HEK293 (cell line): ENCODE results near the gene HOXA3.
A peak's percentile ranks its signal among the peaks of the same experiment; 100 is the strongest.

ENCODE experiments used
- CTCF ChIA-PET: fragments of 350-600 bp; formaldehyde crosslinking; extraction: SDS; loops from one replicate; lab custom pipeline; 2021; ENCODE audit warnings: antibody characterized with exemption; lab: Yijun Ruan, JAX
- POLR2A ChIA-PET: fragments of 300-600 bp; formaldehyde crosslinking; extraction: SDS; loops from one replicate; lab custom pipeline; 2020; ENCODE audit warnings: antibody characterized with exemption, inconsistent platforms; lab: Yijun Ruan, JAX
- H3K27ac ChIP-seq: fragments of 200-500 bp; sonication (Bioruptor generic); 2 replicates; pipeline ENCODE4 v1.5.1; 2014; ENCODE audit warnings: low read depth, low read length, control low read depth, inconsistent platforms; ENCODE audit errors: extremely low read depth
- H3K36me3 ChIP-seq, 2 experiments: fragments of 200-500 bp in 1 of 2; sonication (Bioruptor generic) in 1 of 2; 1 replicate in 1 of 2; 2 replicates in 1 of 2; pipeline ENCODE4 v1.5.1; 2014 to 2017; ENCODE audit warnings: inconsistent platforms in 2 of 2, low read length in 2 of 2; ENCODE audit not compliant: control insufficient read depth in 2 of 2, insufficient read depth in 1 of 2
- H3K4me1 ChIP-seq: fragments of 200-500 bp; sonication (Bioruptor generic); 2 replicates; pipeline ENCODE4 v1.5.1; 2014; ENCODE audit warnings: mild to moderate bottlenecking, low read length, inconsistent platforms; ENCODE audit not compliant: control insufficient read depth, insufficient read depth
- H3K4me3 ChIP-seq: 2 replicates; pipeline ENCODE4 v1.5.1; 2011; ENCODE audit warnings: low read depth, mild to moderate bottlenecking, control low read depth, low read length, moderate library complexity
- H3K9me3 ChIP-seq: fragments of 200-500 bp; sonication (Bioruptor generic); 2 replicates; pipeline ENCODE4 v1.5.1; 2014; ENCODE audit warnings: low read depth, low read length, inconsistent platforms; ENCODE audit not compliant: control insufficient read depth, insufficient read depth
- HOXD13 ChIP-seq: sonication (generic); formaldehyde crosslinking; IDR thresholded peaks from 2 replicates; pipeline ENCODE4 v1.8.0; 2022; ENCODE audit warnings: missing genetic modification reagents, borderline replicate concordance
- INSM2 ChIP-seq: fragments of 450-650 bp; formaldehyde crosslinking; IDR thresholded peaks from 2 replicates; pipeline ENCODE4 v1.5.1; 2016; ENCODE audit warnings: missing biosample characterization, missing genetic modification characterization
- PRDM6 ChIP-seq: fragments of 450-650 bp; formaldehyde crosslinking; IDR thresholded peaks from 2 replicates; pipeline ENCODE4 v1.5.1; 2017; ENCODE audit warnings: missing biosample characterization, missing genetic modification characterization
- SP2 ChIP-seq: fragments of 450-650 bp; formaldehyde crosslinking; IDR thresholded peaks from 2 replicates; pipeline ENCODE4 v1.5.1; 2016; ENCODE audit warnings: missing biosample characterization, missing genetic modification characterization
- ZFHX2 ChIP-seq: fragments of 450-650 bp; formaldehyde crosslinking; conservative IDR thresholded peaks from 2 replicates; pipeline ENCODE4 v1.5.1; 2016; ENCODE audit warnings: missing biosample characterization, missing genetic modification characterization
- ZFP37 ChIP-seq: fragments of 450-650 bp; formaldehyde crosslinking; IDR thresholded peaks from 2 replicates; pipeline ENCODE4 v1.5.1; 2016; ENCODE audit warnings: missing biosample characterization, missing genetic modification characterization
- ZIC2 ChIP-seq: fragments of 450-650 bp; formaldehyde crosslinking; IDR thresholded peaks from 2 replicates; pipeline ENCODE4 v1.5.1; 2016; ENCODE audit warnings: missing biosample characterization, missing genetic modification characterization
- ZNF140 ChIP-seq: fragments of 450-650 bp; formaldehyde crosslinking; IDR thresholded peaks from 2 replicates; pipeline ENCODE4 v1.5.1; 2016; ENCODE audit warnings: missing biosample characterization, missing genetic modification characterization
- ZNF148 ChIP-seq: fragments of 450-650 bp; formaldehyde crosslinking; IDR thresholded peaks from 2 replicates; pipeline ENCODE4 v1.5.0; 2017; ENCODE audit warnings: missing biosample characterization, missing genetic modification characterization, borderline replicate concordance
- ZNF157 ChIP-seq: fragments of 450-650 bp; formaldehyde crosslinking; IDR thresholded peaks from 2 replicates; pipeline ENCODE4 v1.5.1; 2016; ENCODE audit warnings: missing biosample characterization, missing genetic modification characterization
- ZNF175 ChIP-seq: fragments of 450-650 bp; formaldehyde crosslinking; IDR thresholded peaks from 2 replicates; pipeline ENCODE4 v1.5.1; 2016; ENCODE audit warnings: missing biosample characterization, missing genetic modification characterization
- ZNF544 ChIP-seq: fragments of 450-650 bp; formaldehyde crosslinking; IDR thresholded peaks from 2 replicates; pipeline ENCODE4 v1.5.0; 2017; ENCODE audit warnings: missing biosample characterization, missing genetic modification characterization
- ZNF596 ChIP-seq: fragments of 450-650 bp; IDR thresholded peaks from 2 replicates; pipeline ENCODE4 v1.5.0; 2018; ENCODE audit warnings: missing biosample characterization, mild to moderate bottlenecking, missing genetic modification characterization, moderate library complexity
- ZNF600 ChIP-seq: fragments of 450-650 bp; formaldehyde crosslinking; IDR thresholded peaks from 2 replicates; pipeline ENCODE4 v1.5.1; 2016; ENCODE audit warnings: missing biosample characterization, missing genetic modification characterization
- ZNF747 ChIP-seq: fragments of 450-650 bp; formaldehyde crosslinking; IDR thresholded peaks from 2 replicates; pipeline ENCODE4 v1.5.1; 2016; ENCODE audit warnings: missing biosample characterization, missing genetic modification characterization
- ZXDB ChIP-seq: fragments of 450-650 bp; formaldehyde crosslinking; IDR thresholded peaks from 2 replicates; pipeline ENCODE4 v1.5.1; 2016; ENCODE audit warnings: missing biosample characterization, missing genetic modification characterization
- TF ChIP-seq, protein P1 (sequence below): fragments of 450-650 bp; formaldehyde crosslinking; IDR thresholded peaks from 2 replicates; pipeline ENCODE4 v1.5.1; 2016; ENCODE audit warnings: missing biosample characterization, missing genetic modification characterization
- TF ChIP-seq, protein P2 (sequence below): fragments of 450-650 bp; formaldehyde crosslinking; IDR thresholded peaks from 2 replicates; pipeline ENCODE4 v1.5.1; 2016; ENCODE audit warnings: missing biosample characterization, missing genetic modification characterization
- TF ChIP-seq, protein P3 (sequence below): fragments of 450-650 bp; formaldehyde crosslinking; IDR thresholded peaks from 2 replicates; pipeline ENCODE4 v1.5.1; 2016; ENCODE audit warnings: missing biosample characterization, missing genetic modification characterization

HOXA3 gene

GRCh38 chr7:27159266-27160144 is 7.1 kb upstream of the HOXA3 start (continued):
- TF ChIP-seq, protein P1, sequence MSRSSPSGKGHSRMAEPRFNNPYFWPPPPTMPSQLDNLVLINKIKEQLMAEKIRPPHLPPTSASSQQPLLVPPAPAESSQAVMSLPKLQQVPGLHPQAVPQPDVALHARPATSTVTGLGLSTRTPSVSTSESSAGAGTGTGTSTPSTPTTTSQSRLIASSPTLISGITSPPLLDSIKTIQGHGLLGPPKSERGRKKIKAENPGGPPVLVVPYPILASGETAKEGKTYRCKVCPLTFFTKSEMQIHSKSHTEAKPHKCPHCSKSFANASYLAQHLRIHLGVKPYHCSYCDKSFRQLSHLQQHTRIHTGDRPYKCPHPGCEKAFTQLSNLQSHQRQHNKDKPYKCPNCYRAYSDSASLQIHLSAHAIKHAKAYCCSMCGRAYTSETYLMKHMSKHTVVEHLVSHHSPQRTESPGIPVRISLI (tag by site-specific recombination): no peak
- TF ChIP-seq ZFP37 (tag by site-specific recombination) (0 out of 2 replicates have a peak, but pooled peaks have one; percentile 38), INSM2 (no peak), ZNF140 (no peak), ZNF148 (tag by site-specific recombination) (no peak), ZIC2 (no peak), ZNF175 (no peak), ZXDB (tag by site-specific recombination) (0 out of 2 replicates have a peak, but pooled peaks have one; percentile 18), ZNF544 (tag by site-specific recombination) (no peak), PRDM6 (tag by site-specific recombination) (peak; percentile 39; the same call in 1 of the 2 replicates), SP2 (tag by site-specific recombination) (no peak), ZNF747 (no peak)
- TF ChIP-seq, protein P2, sequence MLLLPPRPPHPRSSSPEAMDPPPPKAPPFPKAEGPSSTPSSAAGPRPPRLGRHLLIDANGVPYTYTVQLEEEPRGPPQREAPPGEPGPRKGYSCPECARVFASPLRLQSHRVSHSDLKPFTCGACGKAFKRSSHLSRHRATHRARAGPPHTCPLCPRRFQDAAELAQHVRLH: no peak
- TF ChIP-seq, protein P3, sequence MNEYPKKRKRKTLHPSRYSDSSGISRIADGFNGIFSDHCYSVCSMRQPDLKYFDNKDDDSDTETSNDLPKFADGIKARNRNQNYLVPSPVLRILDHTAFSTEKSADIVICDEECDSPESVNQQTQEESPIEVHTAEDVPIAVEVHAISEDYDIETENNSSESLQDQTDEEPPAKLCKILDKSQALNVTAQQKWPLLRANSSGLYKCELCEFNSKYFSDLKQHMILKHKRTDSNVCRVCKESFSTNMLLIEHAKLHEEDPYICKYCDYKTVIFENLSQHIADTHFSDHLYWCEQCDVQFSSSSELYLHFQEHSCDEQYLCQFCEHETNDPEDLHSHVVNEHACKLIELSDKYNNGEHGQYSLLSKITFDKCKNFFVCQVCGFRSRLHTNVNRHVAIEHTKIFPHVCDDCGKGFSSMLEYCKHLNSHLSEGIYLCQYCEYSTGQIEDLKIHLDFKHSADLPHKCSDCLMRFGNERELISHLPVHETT (tag by site-specific recombination): no peak

DNA sequence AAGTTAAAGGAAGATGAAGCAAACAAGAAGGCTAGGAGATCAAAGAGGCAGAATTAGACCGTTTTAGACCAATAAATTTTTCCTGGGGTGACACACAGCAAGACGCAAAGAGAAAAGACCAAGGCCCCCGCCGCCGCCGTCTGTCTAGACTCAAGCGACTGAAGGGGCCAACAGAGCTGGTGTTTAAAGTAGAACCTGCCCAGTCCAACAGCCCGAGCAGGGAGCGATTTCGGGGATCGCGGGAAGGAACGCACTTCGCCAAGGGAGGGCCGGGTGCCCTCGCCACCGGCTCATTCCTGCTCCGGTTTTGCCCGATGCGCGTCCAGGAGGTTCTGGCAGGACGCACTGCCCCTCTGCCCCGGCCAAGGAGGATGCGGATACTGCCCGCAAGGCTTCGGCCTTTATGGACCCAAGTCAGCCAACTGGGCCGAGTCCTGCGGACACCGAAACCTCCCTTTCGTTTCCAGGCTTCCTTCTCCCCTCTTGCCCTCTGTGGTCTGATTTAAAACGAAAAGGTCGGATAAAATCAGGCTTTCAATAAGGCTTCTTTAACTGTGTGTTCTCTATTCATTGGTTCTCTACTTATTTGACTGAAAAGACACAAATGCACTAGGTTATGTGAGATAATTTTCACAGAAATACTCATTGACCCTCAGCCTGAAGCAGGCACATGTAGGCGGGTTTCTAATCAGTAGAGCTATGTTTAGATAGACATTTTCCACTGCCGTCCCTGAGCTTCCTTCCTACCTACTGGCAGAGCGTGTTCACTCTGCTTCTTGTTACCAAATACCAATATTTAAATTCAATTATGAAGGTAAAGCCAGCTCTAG is 6.3 kb upstream of the HOXA3 start:
- CTCF ChIA-PET: interaction anchor here (0.6 to 1.6 kb wide), 11 partner anchors 9 to 1309 kb away, joined by 3 to 9 read pairs (median 3); no protein-coding TSS in a partner anchor
- Histone ChIP-seq H3K36me3 (peaks cover 14 to 19% of the 10 kb centered on the region in 2 experiments), H3K27ac (peak overlapping the region; percentile 100), H3K4me3 (no peak overlapping the region)
- POLR2A ChIA-PET: interaction anchor here (0.5 to 2.3 kb wide), 5 partner anchors 9 to 48 kb away, joined by 4 to 17 read pairs (median 4); partner anchors contain the start of genes HOXA11 and HOXA5
- no peak for TF ChIP-seq HOXD13
- TF ChIP-seq ZNF157 (tag by site-specific recombination): no peak
- TF ChIP-seq ZNF596 (tag by site-specific recombination): 0 out of 2 replicates have a peak, but pooled peaks have one; percentile 2
- 0 out of 2 replicates have a peak, but pooled peaks have one; percentile 6 for TF ChIP-seq ZFHX2 (tag by site-specific recombination)
- 0 out of 2 replicates have a peak, but pooled peaks have one; percentile 21 for TF ChIP-seq ZNF600 (tag by site-specific recombination)
- TF ChIP-seq, all 188 proteins: peak for 3
- H3K4me1 ChIP-seq: peaks cover 12% of the 10 kb centered on the region
- no peaks in the 10 kb centered on the region for H3K9me3 ChIP-seq
